Fibroblast of lung (primary cell): ENCODE measurements around the gene KRTAP19-1. TPM values are rescaled to one million over a fixed set of nuclear protein-coding genes. Genes with fewer than 3 reads are reported as not detected.
"Not testable (repeated sequence)": the region's sequence is repeated elsewhere in the genome, so short reads cannot be mapped to it uniquely, and the experiment has no call there.

Experiments
- DNase-seq, 2 donors: peaks; one replicate each; pipeline versions ENCODE4 v3.0.0 to v3.0.0-alpha.2; 2010; ENCODE audit warnings: low read depth in 2 of 2
- H2AFZ ChIP-seq: 2 replicates; pipeline ENCODE4 v1.5.1; 2012; ENCODE audit warnings: low read length, control low read depth, inconsistent platforms
- H3K27ac ChIP-seq: 2 replicates; pipeline ENCODE4 v1.5.1; 2011; ENCODE audit warnings: low read length, control low read depth; ENCODE audit not compliant: insufficient read depth
- H3K27me3 ChIP-seq: 2 replicates; pipeline ENCODE4 v1.5.1; 2011; ENCODE audit warnings: mild to moderate bottlenecking, low read length; ENCODE audit not compliant: control insufficient read depth, insufficient read depth
- H3K36me3 ChIP-seq: 2 replicates; pipeline ENCODE4 v1.5.1; 2011; ENCODE audit warnings: low read length; ENCODE audit not compliant: control insufficient read depth, insufficient read depth
- H3K4me1 ChIP-seq: 2 replicates; pipeline ENCODE4 v1.5.1; 2011; ENCODE audit warnings: low read length; ENCODE audit not compliant: control insufficient read depth, insufficient read depth; ENCODE audit errors: extremely low read depth
- H3K4me2 ChIP-seq: 2 replicates; pipeline ENCODE4 v1.5.1; 2011; ENCODE audit warnings: low read length, control low read depth; ENCODE audit not compliant: insufficient read depth; ENCODE audit errors: extremely low read depth
- H3K4me3 ChIP-seq, 4 experiments: fragments of 200-600 bp in 1 of 4; sonication (generic) in 1 of 4; replicated peaks in 1 of 4; 2 replicates each; pipeline ENCODE4 v1.5.1; 2011 to 2016; ENCODE audit warnings: low read length in 4 of 4, low read depth in 3 of 4, mild to moderate bottlenecking in 3 of 4, control low read depth in 2 of 4, inconsistent platforms in 1 of 4, mixed read lengths in 1 of 4; ENCODE audit not compliant: insufficient read depth in 1 of 4; ENCODE audit errors: control extremely low read depth in 1 of 4
- H3K79me2 ChIP-seq: 2 replicates; pipeline ENCODE4 v1.5.1; 2012; ENCODE audit warnings: mild to moderate bottlenecking, low read length, inconsistent platforms; ENCODE audit not compliant: control insufficient read depth, insufficient read depth
- H3K9ac ChIP-seq: 2 replicates; pipeline ENCODE4 v1.5.1; 2011; ENCODE audit warnings: mild to moderate bottlenecking, low read length, control low read depth; ENCODE audit not compliant: insufficient read depth
- H3K9me3 ChIP-seq: 2 replicates; pipeline ENCODE4 v1.5.1; 2012; ENCODE audit warnings: low read depth, low read length; ENCODE audit not compliant: control insufficient read depth, insufficient read depth
- H4K20me1 ChIP-seq: 2 replicates; pipeline ENCODE4 v1.5.1; 2011; ENCODE audit warnings: low read length; ENCODE audit not compliant: control insufficient read depth, insufficient read depth; ENCODE audit errors: extremely low read depth
- CTCF ChIP-seq, 2 donors: IDR thresholded peaks in 1 of 2; conservative IDR thresholded peaks in 1 of 2; 1 replicate in 1 of 2; 2 replicates in 1 of 2; pipeline ENCODE4 v1.5.1; 2011 to 2012; ENCODE audit warnings: low read length in 2 of 2, control low read depth in 1 of 2, inconsistent platforms in 1 of 2, low read depth in 1 of 2, mild to moderate bottlenecking in 1 of 2
- EZH2 ChIP-seq: IDR thresholded peaks from 2 replicates; pipeline ENCODE4 v1.5.1; 2012; ENCODE audit warnings: low read length, control low read depth, mild to moderate bottlenecking; ENCODE audit errors: missing control alignments
- polyA minus RNA-seq: library from RNA; depleted of rRNA, polyadenylated mRNA; stranded (reverse); fragments of >200 nt; gene quantifications from 2 replicates; pipeline ENCODE4 v1.2.3, GENCODE V29; 2011; ENCODE audit warnings: low replicate concordance
- polyA plus RNA-seq, 2 donors: library from polyadenylated mRNA; depleted of rRNA in 1 of 2; stranded (reverse) in 1 of 2; unstranded in 1 of 2; fragments of >200 nt; gene quantifications; 2 replicates each; pipeline ENCODE4 v1.2.1, GENCODE V29; 2011 to 2012; ENCODE audit warnings: missing spikeins in 1 of 2
- total RNA-seq: library from RNA; depleted of rRNA; stranded (reverse); fragments of >200 nt; gene quantifications from 2 replicates; pipeline ENCODE4 v1.2.1, GENCODE V29; 2014

KRTAP19-1 gene
- total RNA-seq (not detected in 2 replicates), polyA plus RNA-seq (not detected in 2 replicates), polyA minus RNA-seq (not detected in 2 replicates)
- not detected in 2 replicates for polyA plus RNA-seq (2012)

- Histone ChIP-seq H3K4me1 (no peaks in the 10 kb centered on the region), H3K4me2 (no peak within 1 kb of the TSS), H3K79me2 (no peaks in the 10 kb centered on the region), H3K4me3 (no peak within 1 kb of the TSS), H4K20me1 (no peaks in the 10 kb centered on the region), H3K9ac (no peak within 1 kb of the TSS), H2AFZ (no peak within 1 kb of the TSS), H3K36me3 (no peaks in the 10 kb centered on the region), H3K27ac (no peak within 1 kb of the TSS), H3K9me3 (no peaks in the 10 kb centered on the region), H3K27me3 (no peaks in the 10 kb centered on the region)
- DNase-seq, result no peak
- TF ChIP-seq CTCF (conservative IDR thresholded peaks at IDR 0.05 in 1 of 2, IDR thresholded peaks at IDR 0.05 in 1 of 2; ENCODE audit: low read depth in 1 of 2, low read length in 2 of 2) (no peak), EZH2 (no peak)
Measured at GRCh38 chr21:30480145-30480544, at the start of gene KRTAP19-1. TSS of gene KRTAP19-1 (minus strand) at chr21:30480367. CDS start at chr21:30480317, 50 bp downstream.

GRCh38 chr21:30518876-30519275 lies 38.7 kb upstream of the KRTAP19-1 start:
- no peak for TF ChIP-seq EZH2
- TF ChIP-seq CTCF (conservative IDR thresholded peaks at IDR 0.05 in 1 of 2, IDR thresholded peaks at IDR 0.05 in 1 of 2; ENCODE audit: low read depth in 1 of 2, low read length in 2 of 2), result no peak
- H3K4me1 ChIP-seq, result no peaks in the 10 kb centered on the region
- no peaks in the 10 kb centered on the region for H3K9me3 ChIP-seq
- DNase-seq, result no peak
- no peaks in the 10 kb centered on the region for H3K27me3 ChIP-seq
- no peak overlapping the region for H3K27ac ChIP-seq
- no peaks in the 10 kb centered on the region for H3K36me3 ChIP-seq
- H2AFZ ChIP-seq, result no peak overlapping the region
- no peaks in the 10 kb centered on the region for H3K79me2 ChIP-seq
- no peaks in the 10 kb centered on the region for H4K20me1 ChIP-seq
- no peak overlapping the region for H3K4me2 ChIP-seq
- no peak overlapping the region for H3K4me3 ChIP-seq
- H3K9ac ChIP-seq, result no peak overlapping the region

- TF ChIP-seq CTCF (conservative IDR thresholded peaks at IDR 0.05 in 1 of 2, IDR thresholded peaks at IDR 0.05 in 1 of 2; ENCODE audit: low read depth in 1 of 2, low read length in 2 of 2) (no peak), EZH2 (no peak)
- no peak overlapping the region for H3K4me2 ChIP-seq
- no peak overlapping the region for H3K4me3 ChIP-seq
- H3K79me2 ChIP-seq, result no peaks in the 10 kb centered on the region
- H2AFZ ChIP-seq, result no peak overlapping the region
- no peak overlapping the region for H3K9ac ChIP-seq
- no peak for DNase-seq
- no peaks in the 10 kb centered on the region for H3K36me3 ChIP-seq
- no peaks in the 10 kb centered on the region for H3K4me1 ChIP-seq
- no peaks in the 10 kb centered on the region for H3K27me3 ChIP-seq
- H3K9me3 ChIP-seq, result no peaks in the 10 kb centered on the region
- H4K20me1 ChIP-seq, result no peaks in the 10 kb centered on the region
- no peak overlapping the region for H3K27ac ChIP-seq
Measured at GRCh38 chr21:30515681-30516080, 35.5 kb upstream of the KRTAP19-1 start.

GRCh38 chr21:30505621-30506205 lies 25.5 kb upstream of the KRTAP19-1 start:
- not testable (repeated sequence) for H3K27ac ChIP-seq, DNase-seq, H3K4me3 ChIP-seq, H3K4me1 ChIP-seq, H3K27me3 ChIP-seq, H3K36me3 ChIP-seq, H3K79me2 ChIP-seq, H3K4me2 ChIP-seq, H3K9me3 ChIP-seq, H4K20me1 ChIP-seq, H3K9ac ChIP-seq, H2AFZ ChIP-seq
